ENCODE results near the gene RBM42. TPM values are rescaled to one million over a fixed set of nuclear protein-coding genes. Genes with fewer than 3 reads are reported as not detected.
A peak's percentile ranks its signal among the peaks of the same experiment; 100 is the strongest.

RBM42 gene
- total and polyA plus RNA-seq, 2 of the 13 experiments (the other 11 are each of a cell fraction or from before 2014, with no cell fraction given) = 27.2 to 55.3 TPM

GRCh38 chr19:35643255-35644205 is 14.7 kb downstream of the RBM42 start (continued):
- TF ChIP-seq, protein P1, sequence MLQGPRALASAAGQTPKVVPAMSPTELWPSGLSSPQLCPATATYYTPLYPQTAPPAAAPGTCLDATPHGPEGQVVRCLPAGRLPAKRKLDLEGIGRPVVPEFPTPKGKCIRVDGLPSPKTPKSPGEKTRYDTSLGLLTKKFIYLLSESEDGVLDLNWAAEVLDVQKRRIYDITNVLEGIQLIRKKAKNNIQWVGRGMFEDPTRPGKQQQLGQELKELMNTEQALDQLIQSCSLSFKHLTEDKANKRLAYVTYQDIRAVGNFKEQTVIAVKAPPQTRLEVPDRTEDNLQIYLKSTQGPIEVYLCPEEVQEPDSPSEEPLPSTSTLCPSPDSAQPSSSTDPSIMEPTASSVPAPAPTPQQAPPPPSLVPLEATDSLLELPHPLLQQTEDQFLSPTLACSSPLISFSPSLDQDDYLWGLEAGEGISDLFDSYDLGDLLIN (CRISPR knock-in tag; IDR thresholded peaks at IDR 0.05; ENCODE audit: borderline replicate concordance) = peak; percentile 79; the same call in 1 of the 2 replicates
- TF ChIP-seq YY1 (IDR thresholded peaks at IDR 0.05; ENCODE audit: insufficient read depth, insufficient replicate concordance, low read depth, low read length) (no peak), NFYC (CRISPR knock-in tag; IDR thresholded peaks at IDR 0.05) (no peak; the same call in 1 of the 2 replicates), WIZ (CRISPR knock-in tag; IDR thresholded peaks at IDR 0.05) (no peak; the same call in 1 of the 2 replicates), ZNF256 (CRISPR knock-in tag; conservative IDR thresholded peaks at IDR 0.05) (no peak; the same call in 1 of the 2 replicates), RBAK (CRISPR knock-in tag; IDR thresholded peaks at IDR 0.05) (no peak), THAP11 (CRISPR knock-in tag; IDR thresholded peaks at IDR 0.05) (peak; percentile 76), CREB3 (CRISPR knock-in tag; IDR thresholded peaks at IDR 0.05) (0 out of 2 replicates have a peak, but pooled peaks have one; percentile 34), ZNF350 (CRISPR knock-in tag; IDR thresholded peaks at IDR 0.05; ENCODE audit: borderline replicate concordance, low read depth) (peak; percentile 53; the same call in 1 of the 2 replicates), ZNF230 (CRISPR knock-in tag; IDR thresholded peaks at IDR 0.05) (peak; percentile 45; the same call in 1 of the 2 replicates), HOXA3 (CRISPR knock-in tag; IDR thresholded peaks at IDR 0.05) (peak; percentile 73; the same call in 1 of the 2 replicates), ZNF724P (CRISPR knock-in tag; IDR thresholded peaks at IDR 0.05; ENCODE audit: borderline replicate concordance) (no peak), ZNF646 (CRISPR knock-in tag; IDR thresholded peaks at IDR 0.05) (no peak)
